D721Med (cell line): ENCODE measurements around the gene TEX51.

Source experiments
- DNase-seq: peaks from one replicate; pipeline ENCODE4 v3.0.0; 2011; ENCODE audit warnings: low spot score; ENCODE audit not compliant: insufficient read length
- FAIRE-seq: peaks from 2 replicates; lab custom pipeline; 2011; peaks lifted over from hg19 to GRCh38; lab: Jason Lieb, UNC
- TF ChIP-seq, protein P1 (sequence below): IDR thresholded peaks from 2 replicates; pipeline ENCODE4 v1.5.1; 2012; ENCODE audit warnings: mild to moderate bottlenecking, control low read depth; ENCODE audit not compliant: insufficient read depth; ENCODE audit errors: missing control alignments

Gene TEX51

DNA sequence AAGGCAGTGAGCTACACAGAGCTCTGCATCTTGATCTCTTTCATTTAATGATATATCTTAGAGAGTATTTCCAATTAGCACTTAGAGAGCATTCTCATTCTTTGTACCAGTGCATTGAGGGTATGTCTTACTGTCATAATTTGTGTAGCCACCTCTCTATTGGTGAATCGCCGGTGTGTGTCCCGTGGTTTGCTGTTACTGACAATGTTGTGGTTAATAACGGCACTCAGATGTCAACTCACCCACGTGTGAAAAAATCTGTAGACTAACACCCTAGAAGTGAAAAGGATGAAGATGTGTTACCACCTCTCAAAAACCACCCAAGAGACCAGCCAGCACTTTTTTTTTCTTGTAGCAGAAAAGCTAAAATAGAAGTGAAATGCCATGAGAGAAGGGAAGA, 37.1 kb downstream of the TEX51 start:
- DNase-seq (no peak), FAIRE-seq (no peak)
- TF ChIP-seq, protein P1, sequence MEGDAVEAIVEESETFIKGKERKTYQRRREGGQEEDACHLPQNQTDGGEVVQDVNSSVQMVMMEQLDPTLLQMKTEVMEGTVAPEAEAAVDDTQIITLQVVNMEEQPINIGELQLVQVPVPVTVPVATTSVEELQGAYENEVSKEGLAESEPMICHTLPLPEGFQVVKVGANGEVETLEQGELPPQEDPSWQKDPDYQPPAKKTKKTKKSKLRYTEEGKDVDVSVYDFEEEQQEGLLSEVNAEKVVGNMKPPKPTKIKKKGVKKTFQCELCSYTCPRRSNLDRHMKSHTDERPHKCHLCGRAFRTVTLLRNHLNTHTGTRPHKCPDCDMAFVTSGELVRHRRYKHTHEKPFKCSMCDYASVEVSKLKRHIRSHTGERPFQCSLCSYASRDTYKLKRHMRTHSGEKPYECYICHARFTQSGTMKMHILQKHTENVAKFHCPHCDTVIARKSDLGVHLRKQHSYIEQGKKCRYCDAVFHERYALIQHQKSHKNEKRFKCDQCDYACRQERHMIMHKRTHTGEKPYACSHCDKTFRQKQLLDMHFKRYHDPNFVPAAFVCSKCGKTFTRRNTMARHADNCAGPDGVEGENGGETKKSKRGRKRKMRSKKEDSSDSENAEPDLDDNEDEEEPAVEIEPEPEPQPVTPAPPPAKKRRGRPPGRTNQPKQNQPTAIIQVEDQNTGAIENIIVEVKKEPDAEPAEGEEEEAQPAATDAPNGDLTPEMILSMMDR, result no peak

DNA sequence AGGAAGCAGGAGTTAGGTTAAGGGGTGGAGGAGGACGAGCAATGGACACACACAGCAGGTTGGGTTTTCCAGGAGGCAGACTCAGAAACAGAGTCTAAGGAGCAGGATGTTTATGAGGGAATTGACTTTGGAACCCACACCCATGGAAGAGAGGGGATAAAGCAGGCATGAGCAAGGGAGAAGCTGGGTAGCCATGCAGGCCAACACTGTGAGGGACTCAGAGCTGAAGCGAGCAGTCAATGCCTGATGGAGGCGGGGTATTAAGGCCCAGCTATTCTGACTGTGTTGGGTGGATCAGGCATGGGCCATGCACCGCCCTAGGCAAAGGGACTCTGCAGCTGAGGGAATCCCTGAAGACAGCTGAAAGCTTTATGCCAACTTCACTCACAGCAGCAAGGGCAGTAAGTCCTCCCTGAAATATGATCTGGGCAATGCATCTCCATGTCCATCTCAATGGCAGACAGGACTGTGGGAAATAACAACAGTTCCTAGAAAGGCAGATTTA, 37.6 kb downstream of the TEX51 start:
- TF ChIP-seq, protein P1, result no peak
- DNase-seq (no peak), FAIRE-seq (no peak)

DNA sequence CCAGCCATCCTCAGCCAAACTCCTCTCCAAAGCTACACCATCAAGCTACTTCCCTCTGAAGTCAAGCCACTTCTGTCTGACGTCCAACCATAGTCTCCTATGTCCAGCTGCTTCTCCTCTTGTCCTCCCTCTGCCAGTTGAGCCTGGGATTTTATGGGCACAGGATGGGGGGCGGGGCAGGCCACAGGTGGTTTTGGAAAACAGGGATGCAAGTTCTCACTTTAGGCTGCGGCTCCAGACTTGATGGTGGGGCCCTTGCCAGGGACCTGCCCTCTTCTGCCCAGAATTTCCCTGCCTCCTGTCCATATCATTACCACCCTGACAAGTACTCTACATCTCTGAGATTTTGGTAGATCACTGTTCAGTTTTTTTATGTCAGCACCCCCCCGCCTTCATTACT, 41.6 kb downstream of the TEX51 start:
- TF ChIP-seq, protein P1, result no peak
- no peak for FAIRE-seq
- DNase-seq, result no peak

DNA sequence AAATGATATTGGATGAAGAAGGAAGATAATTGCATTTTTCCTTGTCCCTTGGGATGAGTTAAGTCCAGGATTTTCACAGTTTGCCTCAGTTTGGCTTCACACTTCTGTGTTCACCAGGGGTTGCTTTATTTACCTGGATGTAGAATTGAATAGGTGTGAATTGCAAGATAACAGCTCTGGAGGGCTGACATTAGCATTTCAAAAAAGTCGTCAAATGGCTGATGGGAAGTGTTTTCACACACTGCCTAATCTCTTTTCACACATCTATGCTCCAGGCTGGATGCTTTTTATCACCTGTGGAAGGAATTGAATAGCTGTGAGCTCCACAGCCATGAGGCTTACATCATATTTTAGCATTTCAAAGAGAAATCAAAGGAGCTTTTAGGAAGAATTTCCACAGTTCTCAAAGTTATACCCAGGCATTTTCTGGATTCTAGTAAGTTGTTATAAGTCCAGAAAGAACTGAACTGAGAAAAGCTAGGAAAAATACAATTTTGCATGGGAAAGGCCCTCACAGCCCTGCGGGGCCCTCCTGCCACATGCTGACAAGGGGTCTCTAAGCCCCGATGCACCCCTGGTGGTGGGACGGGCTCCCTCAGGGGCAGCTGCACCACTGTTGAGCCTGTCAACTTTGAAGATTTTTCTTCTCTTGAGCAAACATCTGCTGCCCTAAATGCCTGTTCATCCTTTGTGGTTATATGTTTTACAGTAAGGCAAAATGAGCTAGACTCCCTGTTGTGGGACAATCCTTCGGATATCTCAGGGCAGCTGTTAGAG, 43.9 kb downstream of the TEX51 start:
- no peak for DNase-seq
- TF ChIP-seq, protein P1, result no peak
- no peak for FAIRE-seq

DNA sequence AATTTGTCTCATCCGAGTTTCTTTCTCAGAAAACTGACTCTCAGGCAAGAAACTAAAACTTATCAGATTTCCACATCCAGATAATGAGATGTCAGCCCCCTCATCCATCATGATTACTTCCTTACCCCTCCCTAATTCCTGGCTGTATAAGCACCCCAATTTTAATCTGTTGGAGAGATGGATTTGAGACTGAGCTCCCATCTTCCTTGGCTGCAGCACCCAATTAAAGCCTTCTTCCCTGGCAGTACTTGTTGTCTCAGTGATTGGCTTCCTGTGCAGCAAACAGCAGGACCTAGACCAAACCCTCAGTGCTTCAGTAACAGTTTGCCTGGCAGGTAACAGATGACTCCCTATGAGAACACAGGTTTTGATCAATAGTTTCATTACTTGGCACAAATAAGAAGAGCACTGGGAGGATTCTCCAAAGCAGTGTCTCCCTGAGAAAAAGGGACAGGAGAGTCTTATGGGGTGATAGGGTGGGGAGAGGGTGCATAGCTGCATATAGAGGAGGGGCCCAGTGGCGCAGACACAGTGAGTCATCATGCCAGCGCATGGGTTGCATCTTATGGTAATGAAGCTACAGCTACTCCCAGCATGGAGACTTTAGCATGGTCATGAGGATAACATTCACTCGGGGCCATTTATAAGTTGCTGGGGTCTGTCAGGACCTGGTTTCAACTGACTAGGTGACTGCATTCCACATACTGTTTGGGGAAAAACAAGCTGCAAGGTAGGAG, 45.1 kb downstream of the TEX51 start:
- no peak for FAIRE-seq
- TF ChIP-seq, protein P1, result no peak

DNA sequence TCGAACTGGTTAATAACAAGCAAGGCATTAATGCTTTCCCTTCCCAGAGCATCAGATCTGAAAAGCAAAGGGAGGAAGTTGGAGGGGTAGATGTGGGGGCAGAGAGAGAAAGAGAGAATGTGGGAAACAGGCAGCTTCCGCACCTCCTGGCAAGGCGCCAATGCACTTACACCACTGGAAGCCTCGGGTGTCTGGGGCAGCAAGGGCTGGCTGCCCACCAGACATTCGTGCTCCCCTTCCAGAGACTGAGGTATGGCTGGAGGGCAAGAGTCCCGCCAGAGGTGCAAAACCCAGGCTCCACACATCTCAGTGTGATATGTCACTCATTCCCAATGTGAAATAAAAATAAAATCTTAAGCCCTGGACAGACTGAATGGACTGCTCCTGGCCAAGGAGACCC, 46.4 kb downstream of the TEX51 start:
- no peak for FAIRE-seq
- TF ChIP-seq, protein P1, result no peak
- DNase-seq, result no peak

More for the DNA sequence above, 45.1 kb downstream of the TEX51 start:
- DNase-seq, result no peak
